ENCODE results near the gene ARMC7.
"Not testable (repeated sequence)": the region's sequence is repeated elsewhere in the genome, so short reads cannot be mapped to it uniquely, and the experiment has no call there.

ARMC7 gene

DNA sequence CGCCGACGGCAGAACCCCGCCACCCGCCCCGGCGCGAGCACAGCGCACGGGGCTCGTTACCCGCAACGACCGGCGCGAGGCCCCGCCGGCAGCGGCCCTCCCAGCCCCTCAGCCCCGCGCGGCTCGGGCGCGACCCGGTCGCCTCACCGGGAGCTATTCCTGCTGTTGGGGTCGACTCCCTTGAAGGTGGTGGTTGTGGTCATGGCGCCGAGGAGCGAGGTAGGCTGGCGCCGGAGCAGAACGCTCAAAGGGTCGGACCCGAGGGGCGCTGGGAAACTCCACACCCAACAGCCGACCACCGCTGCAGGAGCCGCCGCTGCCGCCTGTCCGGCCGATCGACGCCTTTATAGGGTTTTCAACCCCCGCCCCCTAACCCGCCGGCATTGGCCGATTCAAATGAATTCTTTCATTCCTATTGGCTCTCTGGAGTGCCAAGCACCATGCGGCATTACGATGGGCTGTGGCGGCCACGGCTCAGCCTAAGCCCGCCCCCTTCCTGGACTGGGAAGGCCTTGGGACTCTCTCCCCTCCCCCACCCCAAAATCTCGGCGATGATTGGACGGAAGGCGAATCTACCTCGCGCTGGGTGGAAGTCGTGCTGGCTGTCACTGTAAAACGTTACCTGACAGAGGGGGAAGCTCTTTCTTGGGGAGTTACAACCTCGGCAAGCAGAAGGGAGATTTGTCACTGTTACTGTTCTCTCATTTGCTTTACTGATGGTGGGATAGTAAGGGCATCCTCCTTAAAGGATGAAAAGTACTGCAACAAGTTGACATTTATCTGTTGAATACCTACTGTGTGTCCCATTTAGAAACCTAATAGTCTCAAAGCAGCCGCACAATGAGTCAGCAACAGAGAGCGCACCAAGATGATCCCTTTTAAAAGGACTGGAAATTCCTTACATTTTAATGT, 44.7 kb downstream of the ARMC7 start, which contains the start of gene JPT1:
TSS of gene JPT1 (minus strand) at position 318 of the 912 bp plus-strand sequence. CDS start at position 203, 115 bp downstream.
- DNase-seq: peak; percentile 100

DNA sequence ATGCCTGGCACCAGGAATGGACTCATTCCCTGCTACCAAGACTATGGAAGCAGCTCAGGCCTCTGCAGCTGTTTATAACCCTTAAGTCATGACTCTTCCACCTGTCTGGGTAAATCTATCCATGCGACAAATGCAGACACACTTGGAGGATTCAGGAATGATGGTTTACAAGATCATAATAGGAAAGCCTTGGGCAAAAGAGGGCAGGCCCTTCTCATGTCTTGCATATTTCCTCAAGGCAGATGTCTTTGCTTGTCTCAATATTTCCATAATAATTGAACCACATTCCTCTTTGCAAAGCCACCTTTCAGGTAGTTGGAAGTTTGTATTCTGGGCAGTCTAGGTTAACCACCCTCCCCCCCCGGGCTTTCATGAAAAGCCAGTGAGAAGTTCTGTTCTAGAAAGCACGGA, 45.4 kb downstream of the ARMC7 start:
- DNase-seq: peak; percentile 48

DNA sequence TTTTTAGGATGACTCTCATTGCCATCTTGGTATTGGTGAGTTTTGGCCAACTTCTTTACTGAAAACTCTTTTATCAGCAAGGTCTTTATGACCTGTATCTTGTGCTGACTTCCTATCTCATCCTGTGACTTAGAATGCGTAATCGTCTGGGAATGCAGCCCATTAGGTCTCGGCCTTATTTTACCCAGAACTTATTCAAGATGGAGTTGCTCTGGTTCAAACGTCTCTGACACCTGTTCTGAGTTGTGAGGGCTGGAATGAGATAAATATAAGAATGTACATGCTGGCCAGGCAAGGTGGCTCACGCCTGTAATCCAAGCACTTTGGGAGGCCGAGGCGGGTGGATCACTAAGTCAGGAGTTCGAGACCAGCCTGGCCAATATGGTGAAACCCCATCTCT, 48.7 kb downstream of the ARMC7 start:
- not testable (repeated sequence) for DNase-seq

DNA sequence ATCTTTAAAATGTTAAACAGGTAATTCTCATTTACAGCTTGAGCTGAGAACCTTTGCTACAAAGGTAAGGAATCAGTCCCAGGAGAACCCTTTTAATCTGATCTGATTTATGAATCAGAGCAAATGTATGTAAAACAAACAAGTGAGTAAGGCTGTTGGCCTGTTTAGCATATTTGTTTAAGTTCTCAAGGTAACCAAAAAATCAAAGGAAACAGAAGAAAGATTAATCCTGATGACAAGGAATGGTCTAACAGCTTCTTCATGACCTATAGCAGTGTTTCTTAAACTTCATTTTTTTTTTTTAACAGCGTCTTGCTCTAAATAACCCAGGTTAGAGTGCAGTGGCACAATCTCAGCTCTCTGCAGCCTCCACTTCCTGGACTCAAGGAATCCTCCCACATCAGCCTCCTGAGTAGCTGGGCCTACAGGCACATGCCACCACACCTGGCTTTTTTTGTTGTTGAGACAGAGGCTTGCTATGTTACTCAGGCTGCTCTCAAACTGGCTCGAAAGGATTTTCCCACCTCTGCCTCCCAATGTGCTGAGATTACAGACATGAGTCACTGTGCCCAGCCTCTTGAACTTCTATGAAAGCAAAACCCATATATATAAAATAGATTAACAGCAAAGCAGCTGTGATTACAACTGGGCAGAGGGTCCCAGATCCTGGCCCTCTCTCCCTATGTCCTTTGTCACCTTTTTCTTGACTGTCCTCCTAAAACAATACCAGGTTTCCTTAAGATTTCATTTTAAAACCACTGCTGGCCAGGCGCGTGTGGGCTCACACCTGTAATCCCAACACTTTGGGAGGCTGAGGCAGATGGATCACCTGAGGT, 49.6 kb downstream of the ARMC7 start:
- DNase-seq: no peak

DNA sequence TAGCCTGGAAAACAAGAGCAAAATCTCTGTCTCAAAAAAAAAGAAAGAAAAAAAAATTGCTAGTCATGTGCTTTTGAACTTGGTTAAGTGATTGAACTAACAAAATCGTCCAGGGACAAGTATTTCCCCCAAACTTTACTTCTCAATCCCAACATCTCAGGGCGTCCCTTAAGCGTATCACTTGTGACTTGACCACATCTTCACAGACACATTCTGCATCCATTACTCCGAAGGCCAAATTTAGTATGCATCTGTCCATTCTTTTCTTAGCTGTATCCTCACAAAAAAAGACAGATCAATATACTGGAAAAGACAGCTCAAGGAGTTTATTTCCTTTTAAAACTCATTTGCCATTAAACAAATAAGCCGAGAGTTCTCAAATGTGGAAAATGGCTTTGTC, 50.4 kb downstream of the ARMC7 start:
- no peak for DNase-seq

DNA sequence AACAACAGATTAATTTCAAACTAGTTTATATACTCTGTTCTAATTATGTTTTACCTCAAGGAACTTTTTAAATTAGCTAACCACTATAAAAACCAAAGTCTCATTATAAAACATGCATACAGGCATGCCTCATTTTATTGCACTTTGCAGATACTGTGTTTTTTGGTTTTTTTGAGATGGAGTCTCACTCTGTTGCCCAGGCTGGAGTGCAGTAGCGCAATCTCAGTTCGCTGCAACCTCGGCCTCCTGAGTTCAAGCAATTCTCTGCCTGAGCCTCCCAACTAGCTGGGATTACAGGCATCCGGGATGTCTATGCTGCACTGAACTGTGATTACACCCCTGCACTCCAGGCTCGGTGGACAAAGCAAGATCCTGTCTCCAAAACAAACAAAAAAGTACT, 53.3 kb downstream of the ARMC7 start:
- DNase-seq: no peak

DNA sequence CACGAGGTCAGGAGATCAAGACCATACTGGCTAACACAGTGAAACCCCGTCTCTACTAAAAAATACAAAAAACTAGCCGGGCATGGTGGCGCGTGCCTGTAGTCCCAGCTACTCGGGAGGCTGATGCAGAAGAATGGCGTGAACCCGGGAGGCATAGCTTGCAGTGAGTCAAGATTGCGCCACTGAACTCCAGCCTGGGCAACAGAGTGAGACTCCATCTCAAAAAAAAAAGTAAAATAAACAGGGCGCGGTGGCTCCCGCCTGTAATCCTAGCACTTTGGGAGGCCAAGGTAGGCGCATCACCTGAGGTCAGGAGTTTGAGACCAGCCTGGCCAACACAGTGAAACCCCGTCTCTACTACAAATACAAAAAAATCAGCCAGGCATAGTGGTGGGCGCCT, 54.8 kb downstream of the ARMC7 start:
- not testable (repeated sequence) for DNase-seq

DNA sequence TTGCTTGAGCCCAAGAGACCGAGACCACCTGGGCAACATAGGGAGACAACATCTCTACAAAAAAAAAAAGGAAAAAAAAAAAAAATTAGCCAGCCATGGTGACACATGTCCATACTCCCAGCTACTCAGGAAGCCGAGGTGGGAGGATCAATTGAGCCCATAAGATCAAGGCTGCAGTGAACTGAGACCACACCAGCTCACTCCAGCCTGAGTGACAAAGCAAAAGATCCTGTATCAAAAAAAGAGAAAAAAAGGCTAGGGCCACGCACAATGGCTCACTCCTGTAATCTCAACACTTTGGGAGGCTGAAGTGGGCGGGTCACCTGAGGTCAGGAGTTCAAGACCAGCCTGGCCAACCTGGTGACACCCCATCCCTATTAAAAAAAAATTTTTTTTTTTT, 59.2 kb downstream of the ARMC7 start:
- DNase-seq: no peak

DNA sequence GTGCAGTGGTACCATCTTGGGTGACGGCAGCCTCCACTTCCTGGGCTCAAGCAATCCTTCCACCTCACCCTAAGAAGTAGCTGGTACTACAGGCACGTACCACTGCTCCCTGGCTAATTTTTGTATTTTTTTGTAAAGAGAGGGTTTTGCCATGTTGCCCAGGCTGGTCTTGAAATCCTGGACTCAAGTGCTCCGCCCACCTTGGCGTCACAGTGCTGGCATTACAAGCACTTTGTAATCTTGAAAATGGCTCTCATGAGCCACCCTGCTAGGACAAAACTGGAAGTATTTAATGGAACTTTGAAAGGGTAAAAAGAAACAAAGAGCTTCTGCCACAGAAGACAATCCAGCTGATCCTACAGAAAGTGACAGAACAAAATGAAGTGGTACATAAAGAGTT, 63.8 kb downstream of the ARMC7 start:
- DNase-seq: no peak

DNA sequence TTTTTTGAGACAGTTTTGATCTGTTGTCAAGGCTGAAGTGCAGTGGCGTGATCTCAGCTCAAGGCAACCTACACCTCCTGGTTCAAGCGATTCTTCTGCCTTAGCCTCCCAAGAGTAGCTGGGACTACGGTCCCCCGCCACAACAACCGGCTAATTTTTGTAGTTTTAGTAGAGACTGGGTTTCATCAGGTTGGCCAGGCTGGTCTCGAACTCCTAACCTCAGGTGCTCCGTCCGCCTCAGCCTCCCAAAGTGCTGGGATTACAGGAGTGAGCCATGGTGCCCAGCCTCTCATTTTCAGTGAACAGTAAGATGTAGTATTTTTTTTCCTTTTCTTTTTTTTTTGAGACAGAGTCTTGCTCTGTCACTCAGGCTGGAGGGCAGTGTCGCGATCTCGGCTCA, 65.2 kb downstream of the ARMC7 start:
- no peak for DNase-seq

DNA sequence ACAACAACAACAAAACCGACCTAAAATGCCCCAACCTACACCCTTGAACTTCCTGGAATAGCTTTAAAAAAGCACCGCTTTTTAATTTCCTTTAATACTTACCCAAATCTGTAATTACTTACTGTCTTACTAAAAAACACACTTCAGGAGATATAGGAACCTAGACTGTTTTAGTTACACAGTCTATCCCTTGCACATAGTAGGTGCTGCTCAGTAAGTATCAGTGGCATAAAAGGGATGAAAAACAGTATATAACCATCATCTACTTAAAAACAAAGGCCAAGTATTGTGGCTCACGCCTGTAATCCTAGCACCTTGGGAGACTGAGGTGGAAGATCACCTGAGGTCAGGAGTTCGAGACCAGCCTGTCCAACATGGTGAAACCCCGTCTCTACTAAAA, 66.9 kb downstream of the ARMC7 start:
- DNase-seq: no peak

DNA sequence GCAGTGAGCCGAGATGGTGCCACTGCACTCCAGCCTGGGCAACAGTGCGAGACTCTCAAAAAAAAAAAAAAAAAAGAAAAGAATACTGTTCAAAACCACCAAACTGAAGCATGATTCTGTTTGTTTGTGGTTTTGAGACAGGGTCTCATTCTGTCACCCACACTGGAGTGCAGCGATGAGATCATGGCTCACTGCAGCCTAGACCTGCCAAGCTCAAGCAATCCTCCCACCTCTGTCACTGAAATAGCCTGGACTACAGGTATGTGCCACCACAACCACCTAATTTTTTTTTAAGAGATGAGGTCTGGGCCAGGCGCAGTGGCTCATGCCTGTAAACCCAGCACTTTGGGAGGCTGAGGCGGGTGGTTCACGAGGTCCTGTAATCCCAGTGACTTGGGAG, 68.7 kb downstream of the ARMC7 start:
- no peak for DNase-seq

All from NCI-H82 (cell line).